ENCODE results near the gene P2RY13. TPM values are rescaled to one million over a fixed set of nuclear protein-coding genes. Genes with fewer than 3 reads are reported as not detected.

Gene P2RY13
- total RNA-seq, 1 donor from 2014 or later, result not detected

GRCh38 chr3:151278230-151278629 is 51.1 kb downstream of the P2RY13 start, which contains the start of gene P2RY14:
P2RY14 (minus strand) TSS chr3:151278542; CDS start chr3:151214316, 64,226 bp downstream.
- no peak for DNase-seq (ENCODE audit: low read depth, low spot score)

GRCh38 chr3:151276687-151277042 is 52.7 kb downstream of the P2RY13 start:
- no peak overlapping the region for H3K27ac Mint-ChIP-seq (ENCODE audit: unreplicated experiment)
- DNase-seq (ENCODE audit: low read depth, low spot score), result no peak
- TF ChIP-seq CTCF (conservative IDR thresholded peaks at IDR 0.05), result no peak

More at GRCh38 chr3:151278230-151278629, 51.1 kb downstream of the P2RY13 start, which contains the start of gene P2RY14:
- H3K36me3 Mint-ChIP-seq (ENCODE audit: low read depth), result no peaks in the 10 kb centered on the region
- no peak for TF ChIP-seq CTCF (conservative IDR thresholded peaks at IDR 0.05)
- no peaks in the 10 kb centered on the region for H3K9me3 Mint-ChIP-seq
- H3K27ac Mint-ChIP-seq (ENCODE audit: unreplicated experiment), result no peak within 1 kb of the TSS
- H3K4me3 Mint-ChIP-seq, result no peak within 1 kb of the TSS
- H3K4me1 Mint-ChIP-seq, result no peaks in the 10 kb centered on the region
- no peaks in the 10 kb centered on the region for H3K27me3 Mint-ChIP-seq (ENCODE audit: low read depth)

More at GRCh38 chr3:151276687-151277042, 52.7 kb downstream of the P2RY13 start:
- H3K36me3 Mint-ChIP-seq (ENCODE audit: low read depth), result no peaks in the 10 kb centered on the region
- H3K9me3 Mint-ChIP-seq, result no peaks in the 10 kb centered on the region
- no peaks in the 10 kb centered on the region for H3K4me1 Mint-ChIP-seq
- H3K4me3 Mint-ChIP-seq, result no peak overlapping the region
- H3K27me3 Mint-ChIP-seq (ENCODE audit: low read depth), result no peaks in the 10 kb centered on the region

Other genes with a start within 250 kb of the P2RY13 start
- gene MED12L, start 243.9 kb downstream of the P2RY13 start, total RNA-seq, result 12.2 and 12.8 TPM in 2 replicates
- gene GPR171, start 126.3 kb downstream of the P2RY13 start, total RNA-seq, result not detected in 2 replicates
- gene P2RY14, start 51.0 kb downstream of the P2RY13 start, total RNA-seq, result not detected in 2 replicates
- gene GPR87, start 12.7 kb downstream of the P2RY13 start, total RNA-seq, result not detected in 2 replicates
- gene P2RY12, start 55.2 kb upstream of the P2RY13 start, total RNA-seq, result not detected in 2 replicates
- gene IGSF10, start 131.5 kb upstream of the P2RY13 start, total RNA-seq, result not detected in 2 replicates